HG02759 (cell line): ENCODE measurements around the gene YIPF2.
"Not testable (repeated sequence)": the region's sequence is repeated elsewhere in the genome, so short reads cannot be mapped to it uniquely, and the experiment has no call there.

Experiments
- ATAC-seq: cut with Tn5 transposase; IDR thresholded peaks from one replicate; pipeline ENCODE4 v1.9.1; 2021; ENCODE audit warnings: mild to moderate bottlenecking, moderate library complexity; ENCODE audit not compliant: unreplicated experiment

Gene YIPF2

DNA sequence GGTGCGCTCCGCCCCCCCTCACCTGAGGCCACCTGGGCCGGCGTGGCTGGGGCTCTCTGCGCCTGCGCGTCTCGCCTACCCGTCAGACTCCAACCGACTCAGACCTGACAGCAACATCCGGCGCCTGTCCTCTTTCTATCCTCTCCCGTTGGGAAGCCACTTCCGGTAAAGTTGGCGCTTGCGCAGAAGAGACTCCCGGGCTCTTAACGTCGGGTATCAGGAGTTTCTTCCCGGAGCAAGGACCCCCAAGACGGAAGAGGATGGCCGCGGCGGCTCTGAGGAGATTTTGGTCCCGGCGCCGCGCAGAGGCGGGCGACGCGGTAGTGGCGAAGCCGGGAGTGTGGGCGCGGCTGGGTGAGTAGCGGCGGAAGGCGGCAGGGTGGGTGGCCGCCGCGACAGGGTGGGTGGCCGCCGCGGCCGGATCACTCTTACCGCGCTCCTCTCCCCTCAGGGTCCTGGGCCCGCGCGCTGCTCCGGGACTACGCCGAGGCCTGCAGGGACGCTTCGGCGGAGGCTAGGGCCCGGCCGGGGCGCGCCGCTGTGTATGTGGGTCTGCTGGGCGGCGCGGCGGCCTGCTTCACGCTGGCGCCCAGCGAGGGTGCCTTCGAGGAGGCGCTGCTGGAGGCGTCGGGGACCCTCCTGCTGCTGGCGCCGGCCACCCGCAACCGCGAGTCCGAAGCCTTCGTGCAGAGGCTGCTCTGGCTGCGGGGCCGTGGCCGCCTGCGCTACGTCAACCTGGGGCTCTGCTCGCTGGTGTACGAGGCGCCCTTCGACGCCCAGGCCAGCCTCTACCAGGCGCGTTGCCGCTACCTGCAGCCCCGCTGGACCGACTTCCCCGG lies at the start of gene YIPF2, which contains the start of gene TIMM29:
Gene YIPF2 (minus strand): TSS at position 77 of the 839 bp plus-strand sequence. CDS start 229 bp downstream, outside the sequence.
Gene TIMM29 (plus strand): TSS at position 249 of the 839 bp plus-strand sequence. CDS start 12 bp downstream, at position 261.
- peak; percentile 83 for ATAC-seq

DNA sequence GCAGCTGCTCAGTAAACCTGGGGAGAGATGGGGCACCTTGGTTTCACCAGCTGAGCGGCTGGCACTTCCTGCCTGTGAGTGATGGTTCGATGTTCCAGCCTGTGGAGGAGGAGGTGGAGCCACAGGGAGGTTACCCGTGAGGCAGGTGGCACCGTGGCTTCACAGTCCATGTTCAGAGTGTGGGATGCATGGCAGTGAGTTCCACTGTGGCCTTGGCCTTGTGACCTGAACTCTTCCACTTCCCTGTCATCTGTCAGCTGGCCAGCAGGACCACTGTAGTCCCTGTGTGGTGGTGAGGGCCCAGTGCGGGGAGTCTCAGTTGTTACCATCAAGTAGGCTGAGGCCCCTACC lies 49.3 kb upstream of the YIPF2 start:
- ATAC-seq, result no peak

DNA sequence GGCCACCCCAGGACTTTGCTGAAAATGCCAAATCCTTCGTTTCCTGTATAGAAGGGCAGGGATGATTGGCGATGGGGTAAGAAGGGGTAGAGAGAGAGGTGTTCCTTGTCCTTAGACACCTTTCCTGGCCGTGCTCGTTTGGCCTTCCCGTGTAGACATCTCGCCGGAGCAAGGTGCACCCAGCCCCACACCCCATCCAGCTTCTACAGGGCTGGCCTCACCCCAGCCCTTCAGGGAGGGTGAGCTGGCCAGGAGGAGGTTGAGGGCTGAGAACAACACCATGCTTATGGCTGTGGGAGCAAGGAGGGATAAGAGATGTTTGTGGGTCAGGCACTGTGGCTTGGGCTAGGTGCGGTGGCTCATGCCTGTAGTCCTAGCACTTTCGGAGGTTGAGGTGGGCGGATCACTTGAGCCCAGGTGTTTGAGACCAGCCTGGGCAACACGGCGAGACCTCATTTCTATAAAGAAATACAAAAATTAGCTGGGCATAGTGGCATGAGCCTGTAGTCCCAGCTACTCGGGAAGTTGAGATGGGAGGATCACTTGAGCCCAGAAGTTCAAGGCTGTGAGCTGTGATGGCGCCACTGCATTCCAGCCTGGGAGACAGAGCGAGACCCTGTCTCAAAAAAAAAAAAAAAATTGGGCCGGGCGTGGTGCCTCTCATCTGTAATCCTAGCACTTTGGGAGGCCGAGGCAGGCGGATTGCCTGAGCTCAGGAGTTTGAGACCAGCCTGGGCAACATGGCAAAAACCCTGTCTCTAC lies 47.9 kb upstream of the YIPF2 start:
- ATAC-seq, result no peak

DNA sequence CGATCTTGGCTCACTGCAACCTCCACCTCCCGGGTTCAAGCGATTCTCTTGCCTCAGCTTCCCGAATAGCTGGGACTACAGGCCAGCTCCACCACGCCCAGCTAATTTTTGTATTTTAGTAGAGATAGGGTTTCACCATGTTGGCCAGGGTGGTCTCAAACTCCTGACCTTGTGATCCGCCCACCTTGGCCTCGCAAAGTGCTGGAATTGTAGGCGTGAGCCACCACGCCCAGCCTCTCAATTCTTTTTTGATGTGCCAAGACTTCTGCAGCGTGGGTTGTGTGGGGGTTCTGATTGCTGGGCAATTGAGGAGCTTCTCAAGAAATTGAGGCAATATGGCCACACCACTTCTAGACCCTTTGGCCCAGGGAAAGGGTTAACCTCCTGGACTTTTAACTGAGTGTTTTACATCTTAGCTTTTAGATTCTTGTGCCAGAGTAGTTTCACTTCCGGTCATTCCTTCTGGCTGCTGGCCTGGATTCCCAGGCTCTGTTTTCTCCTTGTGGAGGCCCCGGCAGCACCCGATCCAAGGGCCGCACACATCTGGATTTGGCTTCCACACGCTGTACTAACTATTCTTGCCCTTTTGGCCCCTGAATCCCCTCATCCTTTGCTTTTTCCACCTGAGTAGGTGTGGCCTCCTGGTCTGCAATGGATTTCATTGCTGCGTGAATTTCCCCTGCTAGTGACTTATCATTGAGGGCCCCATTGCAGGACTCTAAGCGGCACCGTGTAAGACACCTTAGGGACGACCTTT lies 47.1 kb upstream of the YIPF2 start:
- no peak for ATAC-seq

DNA sequence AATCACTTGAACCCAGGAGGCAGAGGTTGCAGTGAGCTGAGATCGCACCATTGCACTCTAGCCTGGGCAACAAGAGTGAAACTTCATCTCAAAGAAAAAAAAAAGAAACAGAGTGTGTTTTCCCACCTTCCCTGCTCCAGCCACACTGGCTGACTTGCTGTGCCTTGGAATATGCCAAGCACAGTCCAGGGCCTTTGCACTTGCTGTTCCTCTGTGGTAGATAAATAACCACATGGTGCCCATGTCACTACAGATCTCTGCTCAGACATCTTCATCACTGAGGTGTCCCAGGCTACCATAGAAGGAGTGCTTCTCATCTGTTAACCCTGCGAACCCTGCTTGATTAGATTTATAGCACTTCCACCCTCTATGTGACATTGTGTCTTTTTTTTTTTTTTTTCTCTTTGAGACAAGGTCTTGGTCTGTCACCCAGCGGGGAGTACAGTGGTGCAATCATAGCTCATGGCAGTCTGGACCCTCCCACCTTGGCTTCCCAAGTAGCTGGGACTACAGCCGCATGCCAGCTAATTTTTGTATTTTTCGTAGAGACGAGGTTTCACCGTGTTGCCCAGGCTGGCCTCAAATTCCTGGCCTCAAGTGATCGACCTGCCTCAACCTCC lies 42.8 kb upstream of the YIPF2 start:
- no peak for ATAC-seq

DNA sequence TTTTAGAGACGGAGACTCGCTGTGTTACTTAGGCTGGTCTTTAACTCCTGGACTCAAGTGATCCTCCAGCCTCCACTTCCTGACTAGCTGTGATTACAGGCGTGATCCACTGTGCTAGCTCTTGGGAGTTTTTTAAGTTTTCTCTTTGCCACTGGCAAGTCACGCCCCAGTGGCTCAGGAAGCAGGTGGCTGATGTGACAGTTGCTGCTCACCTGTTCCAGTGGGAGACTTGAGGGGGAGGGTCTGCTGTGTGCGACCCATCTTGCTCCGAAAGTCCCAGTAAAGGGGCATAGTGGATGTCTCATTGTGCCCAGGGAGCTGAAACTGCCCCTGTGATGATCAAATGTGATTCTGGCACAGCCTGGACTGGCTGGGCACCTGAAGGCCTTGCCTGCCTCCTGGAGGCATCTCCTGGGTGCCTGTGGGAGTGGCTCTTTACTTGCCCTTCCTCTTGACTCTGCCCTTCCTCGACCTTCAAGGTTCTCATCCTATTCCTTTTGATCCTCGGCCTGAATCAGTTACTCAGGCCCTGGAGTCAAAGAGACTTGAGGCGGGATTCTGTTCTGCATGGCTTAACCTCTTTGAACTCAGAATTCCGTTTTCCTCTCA lies 40.2 kb upstream of the YIPF2 start:
- no peak for ATAC-seq

DNA sequence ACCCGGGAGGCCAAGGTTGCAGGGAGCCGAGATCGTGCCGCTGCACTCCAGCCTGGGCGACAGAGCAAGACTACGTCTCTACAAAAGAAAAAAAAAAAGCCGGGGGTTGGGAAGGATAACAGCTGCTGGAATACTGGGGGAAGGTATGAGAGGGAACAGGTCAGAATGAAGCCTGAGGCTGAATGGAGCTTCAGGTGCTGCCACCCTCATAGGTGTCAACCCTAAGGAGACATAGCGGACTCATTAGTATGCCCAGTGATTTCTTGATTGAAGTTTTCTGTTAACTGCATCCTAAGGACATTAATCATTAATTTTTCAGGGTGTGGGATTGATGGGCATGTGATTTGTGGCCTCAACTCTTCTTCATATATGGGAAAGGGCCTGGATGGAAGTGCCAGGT lies 38.4 kb upstream of the YIPF2 start:
- ATAC-seq, result no peak

DNA sequence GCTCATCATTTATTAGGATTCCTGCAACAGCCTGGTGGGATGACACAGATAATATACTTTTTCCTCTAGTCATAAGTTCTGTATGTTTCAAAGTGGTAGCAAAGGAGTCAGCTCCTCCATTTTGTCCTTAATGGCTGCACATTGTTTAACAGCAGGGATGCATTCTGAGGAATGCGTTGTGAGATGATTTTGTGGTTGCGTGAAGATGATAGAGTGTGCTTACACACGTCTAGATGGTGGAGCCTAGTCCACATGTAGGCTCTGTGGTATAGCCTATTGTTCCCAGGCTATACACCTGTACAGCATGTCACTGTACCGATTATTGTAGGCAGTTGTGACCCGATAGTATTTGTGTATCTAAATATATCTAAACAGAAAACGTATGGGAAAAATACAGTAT lies 37.0 kb upstream of the YIPF2 start:
- ATAC-seq, result no peak

DNA sequence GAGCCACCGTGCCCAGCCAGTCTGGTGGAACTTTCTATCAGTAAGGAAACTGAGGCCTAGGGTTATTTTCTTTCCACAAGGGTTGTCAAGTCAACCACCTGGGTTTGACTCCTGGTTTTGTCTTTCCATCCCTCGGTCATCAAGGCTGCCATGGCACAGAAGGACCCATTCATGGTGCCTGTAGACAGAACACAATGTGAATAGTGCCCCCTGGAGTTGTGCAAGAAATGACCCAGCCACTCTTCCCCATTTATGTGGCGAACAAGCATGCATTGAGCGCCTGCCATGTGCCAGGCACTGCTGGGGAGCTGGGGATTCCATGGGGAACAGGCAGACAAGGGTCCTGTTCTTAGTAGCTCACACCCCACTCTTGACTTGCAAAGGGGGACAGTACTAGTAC lies 36.5 kb upstream of the YIPF2 start:
- ATAC-seq, result no peak

DNA sequence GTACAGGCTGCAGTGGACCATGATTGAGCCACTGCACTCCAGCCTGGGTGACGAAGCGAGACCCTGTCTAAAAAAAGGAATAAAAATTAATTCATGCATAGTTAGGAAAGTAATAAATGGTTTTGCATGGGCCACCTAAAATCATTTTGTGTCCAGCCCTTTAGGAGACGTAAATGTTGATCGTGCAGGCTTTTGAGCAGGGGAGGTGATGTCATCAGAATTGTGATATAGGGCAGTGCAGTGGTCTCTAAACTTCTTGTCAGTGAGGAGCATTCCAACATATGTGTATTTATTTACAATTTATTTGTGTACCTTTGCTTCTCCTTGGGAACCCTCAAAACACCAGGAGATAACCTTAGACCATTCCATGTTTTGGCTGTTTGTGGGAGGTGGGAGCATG lies 35.4 kb upstream of the YIPF2 start:
- ATAC-seq, result no peak

DNA sequence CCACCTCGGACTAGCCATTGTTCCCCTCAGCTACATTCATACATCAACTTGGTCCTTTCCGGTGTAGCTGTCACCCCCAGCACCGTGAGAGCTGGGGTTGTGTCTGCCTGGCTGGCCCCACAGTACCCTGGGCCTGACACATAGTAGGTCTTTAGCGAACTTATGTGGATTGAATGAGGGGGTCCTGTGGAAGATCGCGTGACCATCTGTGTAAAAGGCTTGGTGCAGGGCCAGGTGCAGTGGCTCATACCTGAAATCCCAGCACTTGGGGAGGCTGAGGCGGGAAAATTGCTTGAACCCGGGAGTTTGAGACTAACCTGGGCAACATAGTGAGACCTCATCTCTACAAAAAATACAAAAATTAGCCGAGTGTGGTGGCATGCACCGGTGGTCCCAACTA lies 34.4 kb upstream of the YIPF2 start:
- ATAC-seq, result no peak

DNA sequence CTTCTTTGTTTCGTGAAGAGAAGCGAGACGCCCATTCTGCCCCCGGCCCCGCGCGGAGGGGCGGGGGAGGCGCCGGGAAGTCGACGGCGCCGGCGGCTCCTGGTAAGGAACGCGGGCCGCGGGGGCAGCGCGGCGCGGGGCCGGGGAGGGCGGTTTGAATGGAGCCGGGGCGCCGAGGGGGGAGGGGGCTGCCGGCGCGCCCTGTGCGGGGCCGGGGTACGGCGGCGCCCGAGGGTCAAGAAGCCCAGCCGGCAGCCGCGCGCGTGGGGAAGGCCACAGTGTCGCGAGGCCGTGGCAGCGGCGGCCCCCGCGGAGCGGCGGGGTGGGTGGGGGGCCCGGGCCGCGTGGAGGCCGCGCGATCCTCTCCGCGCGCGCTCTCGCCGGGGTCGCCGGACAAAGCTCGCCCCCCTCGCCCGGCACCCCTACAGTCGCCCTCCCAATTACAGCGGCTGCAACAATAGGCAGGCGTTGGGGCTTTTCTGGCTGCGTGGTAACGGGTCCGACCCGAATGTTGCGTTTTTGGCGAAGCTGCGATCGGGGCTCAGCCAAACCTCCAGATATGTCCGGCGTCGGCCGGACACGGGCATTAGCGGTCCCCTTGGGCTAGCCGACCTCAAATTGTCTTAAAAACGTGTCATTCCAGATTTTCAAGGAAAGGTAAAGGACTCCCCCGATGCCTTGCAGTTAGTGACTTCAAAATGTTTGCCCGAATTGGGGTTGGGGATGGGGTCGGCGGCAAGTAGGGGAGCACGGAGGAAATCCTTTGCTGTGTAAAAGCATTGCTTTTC lies 32.8 kb upstream of the YIPF2 start:
- ATAC-seq, result peak; percentile 48

DNA sequence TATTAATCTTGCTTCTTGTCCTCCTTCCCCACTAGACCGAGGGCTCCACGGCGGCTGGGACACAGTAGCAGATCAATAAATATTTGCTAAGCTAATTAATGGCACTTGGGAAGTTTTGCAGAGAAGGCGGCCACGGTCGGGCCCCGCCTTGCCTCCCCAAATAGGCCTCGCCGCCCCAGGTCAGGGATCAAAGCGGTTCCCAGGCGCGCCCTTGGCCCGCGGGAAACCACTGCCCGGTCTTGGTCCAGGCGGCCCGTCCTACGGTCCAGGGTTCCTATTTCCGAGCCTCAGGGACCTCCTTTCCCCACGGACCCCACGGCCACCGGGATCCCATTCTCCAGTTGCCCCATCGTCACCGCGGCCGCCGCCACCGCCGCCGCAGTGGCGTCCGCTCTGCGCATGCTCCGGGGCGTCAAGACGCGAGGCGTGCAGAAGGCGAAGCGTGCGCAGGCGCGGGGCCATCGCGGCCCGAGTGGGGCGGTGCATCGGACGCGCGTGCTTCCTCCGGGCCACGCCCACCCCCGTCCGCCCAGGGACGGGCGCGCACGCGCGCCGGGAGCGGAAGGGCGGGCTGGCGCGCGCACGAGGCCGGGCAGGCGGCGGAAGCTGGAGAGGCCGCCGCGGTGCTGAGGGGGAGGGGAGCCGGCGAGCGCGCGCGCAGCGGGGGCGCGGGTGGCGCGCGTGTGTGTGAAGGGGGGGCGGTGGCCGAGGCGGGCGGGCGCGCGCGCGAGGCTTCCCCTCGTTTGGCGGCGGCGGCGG lies 32.1 kb upstream of the YIPF2 start, which contains the start of gene SMARCA4:
Gene SMARCA4 (plus strand): TSS at position 717 of the 759 bp plus-strand sequence. CDS start 23,122 bp downstream, outside the sequence.
- peak; percentile 83 for ATAC-seq

DNA sequence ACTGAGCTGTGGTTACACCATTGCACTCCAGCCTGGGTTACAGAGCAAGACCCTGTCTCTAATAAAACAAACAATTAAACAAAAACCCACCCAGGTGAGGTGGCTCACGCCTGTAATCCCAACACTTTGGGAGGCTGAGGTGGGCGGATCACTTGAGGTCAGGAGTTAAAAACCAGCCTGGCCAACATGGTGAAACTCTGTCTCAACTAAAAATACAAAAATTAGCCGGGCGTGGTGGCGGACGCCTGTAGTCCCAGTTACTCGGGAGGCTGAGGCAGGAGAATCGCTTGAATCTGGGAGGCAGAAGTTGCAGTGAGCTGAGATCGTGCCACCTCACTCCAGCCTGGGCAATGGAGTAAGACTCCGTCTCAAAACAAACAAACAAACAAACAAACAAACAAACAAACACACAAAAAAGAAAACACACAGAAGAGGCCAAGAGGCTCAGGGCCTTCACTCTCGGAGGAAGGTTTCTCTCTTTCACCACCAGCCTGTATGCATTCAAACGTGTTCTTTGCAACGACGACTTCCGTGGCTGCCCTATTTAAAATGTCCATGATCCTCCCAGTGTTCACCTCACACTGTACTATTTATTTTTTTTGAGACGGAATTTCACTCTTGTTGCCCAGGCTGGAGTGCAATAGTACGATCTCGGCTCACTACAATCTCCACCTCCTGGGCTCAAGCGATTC lies 31.0 kb upstream of the YIPF2 start:
- ATAC-seq, result not testable (repeated sequence)

DNA sequence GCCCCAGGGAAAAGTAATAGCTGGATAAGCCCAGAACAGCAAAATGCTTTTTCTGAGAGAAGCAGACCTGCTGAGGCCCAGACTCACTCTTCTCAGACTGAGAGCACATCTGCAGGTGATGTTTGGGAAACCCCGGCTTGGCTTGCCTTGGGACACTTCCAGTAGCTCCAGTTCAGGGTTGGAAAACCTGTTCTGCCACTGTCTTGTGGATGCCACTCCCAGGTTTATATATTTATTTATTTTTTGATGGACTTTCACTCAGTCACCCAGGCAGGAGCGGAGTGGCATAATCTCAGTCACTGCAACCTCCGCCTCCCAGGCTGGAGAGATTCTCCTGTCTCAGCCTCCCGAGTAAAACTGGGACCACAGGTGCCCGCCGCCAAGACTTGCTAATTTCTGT lies 24.4 kb upstream of the YIPF2 start:
- ATAC-seq, result no peak

DNA sequence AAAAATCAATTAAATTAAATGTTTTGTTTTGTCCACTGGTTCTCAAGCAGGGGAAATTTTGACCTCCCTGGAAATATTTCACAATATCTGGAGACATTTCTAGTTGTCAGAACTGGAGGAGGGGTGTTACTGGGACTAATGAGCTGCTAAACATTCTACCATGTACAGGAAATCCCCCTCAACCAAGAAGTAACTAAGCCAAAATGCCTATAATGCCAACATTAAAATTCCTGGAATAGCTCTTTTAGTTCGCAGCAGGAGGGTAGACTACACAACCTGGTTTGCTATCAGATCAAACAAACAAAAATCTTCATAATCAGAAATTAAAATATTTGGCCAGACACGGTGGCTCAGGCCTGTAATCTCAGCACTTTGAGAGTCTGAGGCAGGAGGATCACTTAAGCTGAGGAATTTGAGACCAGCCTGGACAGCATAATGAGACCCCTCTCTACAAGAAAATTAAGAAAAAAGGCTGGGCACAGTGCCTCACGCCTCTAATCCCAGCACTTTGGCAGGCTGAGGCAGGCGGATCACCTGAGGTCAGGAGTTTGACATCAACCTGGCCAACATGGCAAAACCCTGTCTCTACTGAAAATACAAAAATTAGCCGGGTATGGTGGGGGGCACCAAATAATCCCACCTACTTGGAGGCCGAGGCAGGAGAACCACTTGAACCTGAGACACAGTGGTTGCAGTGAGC lies 18.7 kb upstream of the YIPF2 start:
- no peak for ATAC-seq

DNA sequence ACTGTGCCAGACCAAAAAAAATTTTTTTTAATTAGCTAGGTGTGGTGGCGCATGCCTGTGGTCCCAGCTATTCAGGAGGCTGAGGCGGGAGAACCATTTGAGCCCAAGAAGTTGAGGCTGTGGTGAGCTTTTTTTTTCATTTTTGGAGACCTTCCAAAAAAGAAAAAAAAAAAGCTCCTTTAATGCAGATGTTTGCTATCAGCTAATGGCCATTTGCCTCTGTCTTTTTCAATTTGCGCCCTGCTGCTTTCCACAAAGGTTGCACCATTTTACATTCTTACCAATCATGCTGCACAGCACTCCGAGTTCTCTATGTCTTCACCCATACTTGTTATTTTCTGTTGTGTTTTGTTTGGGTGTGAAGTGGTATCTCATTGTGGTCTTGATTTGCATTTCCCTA lies 16.8 kb upstream of the YIPF2 start:
- no peak for ATAC-seq

DNA sequence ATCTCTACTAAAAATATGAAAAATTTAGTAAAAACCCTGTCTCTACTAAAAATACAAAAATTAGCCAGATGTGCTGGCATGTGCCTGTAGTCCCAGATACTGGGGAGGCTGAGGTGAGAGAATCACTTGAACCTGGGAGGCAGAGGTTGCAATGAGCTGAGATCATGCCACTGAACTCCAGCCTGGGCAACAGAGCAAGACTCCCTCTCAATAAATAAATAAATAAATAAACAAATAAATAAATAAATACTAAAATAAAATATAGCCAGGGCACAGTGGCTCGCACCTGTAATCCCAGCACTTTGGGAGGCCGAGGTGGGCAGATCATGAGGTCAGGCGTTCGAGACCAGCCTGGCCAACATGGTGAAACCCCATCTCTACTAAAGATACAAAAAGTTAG lies 15.0 kb upstream of the YIPF2 start:
- not testable (repeated sequence) for ATAC-seq
